Lung microvascular endothelial cell (primary cell): ENCODE results near the gene CDCA4. TPM values are rescaled to one million over a fixed set of nuclear protein-coding genes. Genes with fewer than 3 reads are reported as not detected.

Source experiments
- DNase-seq, 2 donors: peaks; one replicate each; pipeline versions ENCODE4 v3.0.0 to v3.0.0-alpha.2; 2010; ENCODE audit warnings: low read depth in 2 of 2
- total RNA-seq: library from RNA; depleted of rRNA; stranded (reverse); fragments of >200 nt; gene quantifications from 2 replicates; pipeline ENCODE4 v1.2.1, GENCODE V29; 2014

The CDCA4 gene
- total RNA-seq, 1 donor from 2014 or later = 16.3 TPM

DNA sequence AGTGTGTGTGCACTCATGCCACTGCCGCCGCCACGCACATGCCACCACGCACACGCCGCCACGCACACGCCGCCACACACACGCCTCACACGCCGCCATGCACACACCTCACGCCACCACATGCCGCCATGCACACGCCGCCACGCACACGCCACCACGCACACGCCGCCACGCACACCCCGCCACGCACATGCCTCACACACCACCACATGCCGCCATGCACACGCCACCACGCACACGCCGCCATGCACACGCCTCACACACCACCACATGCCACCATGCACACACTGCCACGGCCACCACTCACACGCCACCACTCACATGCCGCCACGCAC lies 29.0 kb downstream of the CDCA4 start:
- DNase-seq = no peak

DNA sequence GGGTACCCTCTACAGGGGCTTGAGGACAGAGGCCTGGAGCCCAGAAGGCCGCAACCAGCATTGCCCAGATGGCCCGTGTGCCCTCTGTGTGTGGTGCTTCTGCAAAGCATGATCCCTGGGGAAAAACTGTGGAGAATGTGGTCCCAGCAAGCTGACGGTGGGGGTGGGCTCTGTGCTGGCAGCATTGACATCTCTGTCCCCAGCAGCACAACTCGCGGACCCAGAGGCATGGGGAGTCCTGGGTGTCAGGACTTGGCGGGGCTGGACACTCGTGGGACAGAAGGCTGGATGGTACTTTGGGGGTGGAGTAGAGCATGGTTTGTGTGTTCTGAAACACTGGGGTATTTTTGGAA lies 31.0 kb downstream of the CDCA4 start:
- no peak for DNase-seq

DNA sequence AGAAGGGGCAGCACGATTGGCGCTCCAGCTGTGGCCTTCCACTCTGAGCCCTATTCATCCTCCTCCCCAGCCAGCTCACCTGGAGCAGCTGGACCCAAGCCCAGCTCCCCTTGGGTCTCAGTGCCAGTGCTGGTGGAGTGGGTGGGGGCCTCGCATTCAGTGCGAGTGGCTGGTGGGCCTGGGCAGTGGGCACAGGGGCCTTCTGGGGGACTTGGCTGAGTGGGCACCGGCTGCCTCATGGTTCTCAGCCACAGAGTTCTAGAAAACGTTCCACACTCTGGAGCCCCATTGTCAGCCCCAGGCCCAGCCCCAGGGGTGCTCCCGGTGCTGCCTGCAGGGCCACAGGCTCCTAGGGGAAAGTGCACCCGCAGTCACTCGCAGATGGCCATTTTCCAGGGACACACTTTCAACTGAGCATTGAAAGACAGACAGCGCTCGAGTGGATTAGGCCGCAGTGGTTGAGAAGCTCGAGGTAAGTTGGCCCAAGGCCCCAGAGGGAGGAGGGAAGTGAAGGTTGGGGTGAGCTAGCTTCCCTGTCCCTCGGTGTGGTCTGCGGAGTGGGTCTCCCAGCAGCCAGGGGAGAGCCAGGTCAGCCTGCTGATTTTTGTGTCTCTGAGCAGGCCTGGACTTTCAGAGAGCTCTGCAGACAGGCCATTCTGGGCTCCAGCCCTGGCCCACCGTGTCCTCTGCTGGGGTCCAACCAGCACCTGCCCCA lies 31.5 kb downstream of the CDCA4 start:
- DNase-seq = no peak

DNA sequence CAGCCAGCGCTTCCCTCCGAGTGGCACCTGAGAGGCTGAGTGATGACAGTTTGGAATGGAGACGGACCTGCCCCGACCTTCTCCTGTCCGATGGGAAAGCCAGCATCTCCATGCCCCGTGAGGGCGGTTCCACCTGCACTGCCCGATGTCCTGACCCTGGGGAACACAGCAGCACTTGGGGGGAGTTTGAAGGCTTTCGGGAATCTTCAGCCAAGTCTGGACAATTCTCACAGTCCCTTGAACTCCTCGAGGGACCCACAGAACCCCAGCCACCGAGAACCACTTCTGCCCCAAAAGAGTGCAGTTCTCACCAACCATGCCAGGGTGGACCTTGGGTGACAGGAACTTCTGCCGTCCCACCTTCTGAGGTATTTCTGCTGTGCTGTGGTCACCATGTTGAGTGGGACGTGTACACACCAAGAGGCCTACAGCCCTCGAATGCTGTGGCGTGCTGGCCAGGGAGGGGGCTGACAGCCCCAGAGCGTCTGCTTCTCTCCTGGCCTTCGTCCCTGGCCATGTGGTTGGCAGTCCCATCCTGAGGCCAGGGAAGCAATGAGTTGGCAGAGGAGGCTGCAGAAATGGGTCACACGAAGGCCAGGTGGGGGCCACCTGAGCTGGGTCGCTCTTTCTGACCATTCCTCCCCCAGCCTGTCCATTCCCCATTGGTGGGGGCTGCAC lies 34.3 kb downstream of the CDCA4 start:
- DNase-seq = no peak

DNA sequence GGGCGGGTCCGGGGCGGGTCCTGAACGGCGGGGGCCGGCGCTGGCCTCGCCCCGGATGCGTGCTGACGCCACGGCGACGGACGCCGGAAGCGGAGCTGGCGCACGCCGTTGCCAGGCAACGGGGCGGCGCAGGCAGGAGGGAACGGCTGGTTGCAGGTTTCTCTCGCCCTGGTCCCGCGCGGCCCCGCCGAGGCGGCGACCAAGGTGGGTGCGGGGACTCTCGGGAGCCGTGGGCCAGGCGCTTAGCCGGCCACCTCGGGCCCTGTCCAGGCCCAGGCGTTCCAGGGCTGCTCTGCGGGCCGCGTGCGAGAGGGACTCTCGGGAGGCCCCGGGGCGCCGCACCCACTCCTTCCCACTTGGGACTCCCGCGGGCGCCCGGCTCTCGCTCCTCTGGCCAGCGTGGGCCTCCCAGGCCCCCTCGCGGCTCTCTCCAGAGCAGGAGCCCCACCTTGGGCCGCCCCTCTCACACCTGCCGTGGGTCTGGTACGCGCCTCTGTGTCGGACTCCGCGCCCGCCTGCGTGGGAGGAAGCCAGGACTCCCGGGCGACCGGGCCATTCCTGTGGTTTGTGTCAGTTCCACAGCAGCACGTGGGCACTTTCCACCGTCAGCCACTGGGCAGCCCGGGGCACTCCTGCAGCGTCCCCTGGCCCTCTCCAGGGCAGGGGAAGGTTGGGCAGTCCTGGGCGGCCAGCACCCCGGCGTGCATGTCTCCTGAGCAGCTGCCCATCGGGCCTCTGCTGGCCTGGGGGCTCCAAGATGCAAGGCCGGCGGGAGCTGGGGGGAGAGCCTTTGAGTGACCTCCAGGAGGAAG lies 35.0 kb downstream of the CDCA4 start, which contains the start of gene CLBA1:
Gene CLBA1, plus strand, starts transcription at position 114 of the 812 bp plus-strand sequence. Its CDS starts 644 bp downstream, at position 758.
- DNase-seq = peak; percentile 91 to 95

DNA sequence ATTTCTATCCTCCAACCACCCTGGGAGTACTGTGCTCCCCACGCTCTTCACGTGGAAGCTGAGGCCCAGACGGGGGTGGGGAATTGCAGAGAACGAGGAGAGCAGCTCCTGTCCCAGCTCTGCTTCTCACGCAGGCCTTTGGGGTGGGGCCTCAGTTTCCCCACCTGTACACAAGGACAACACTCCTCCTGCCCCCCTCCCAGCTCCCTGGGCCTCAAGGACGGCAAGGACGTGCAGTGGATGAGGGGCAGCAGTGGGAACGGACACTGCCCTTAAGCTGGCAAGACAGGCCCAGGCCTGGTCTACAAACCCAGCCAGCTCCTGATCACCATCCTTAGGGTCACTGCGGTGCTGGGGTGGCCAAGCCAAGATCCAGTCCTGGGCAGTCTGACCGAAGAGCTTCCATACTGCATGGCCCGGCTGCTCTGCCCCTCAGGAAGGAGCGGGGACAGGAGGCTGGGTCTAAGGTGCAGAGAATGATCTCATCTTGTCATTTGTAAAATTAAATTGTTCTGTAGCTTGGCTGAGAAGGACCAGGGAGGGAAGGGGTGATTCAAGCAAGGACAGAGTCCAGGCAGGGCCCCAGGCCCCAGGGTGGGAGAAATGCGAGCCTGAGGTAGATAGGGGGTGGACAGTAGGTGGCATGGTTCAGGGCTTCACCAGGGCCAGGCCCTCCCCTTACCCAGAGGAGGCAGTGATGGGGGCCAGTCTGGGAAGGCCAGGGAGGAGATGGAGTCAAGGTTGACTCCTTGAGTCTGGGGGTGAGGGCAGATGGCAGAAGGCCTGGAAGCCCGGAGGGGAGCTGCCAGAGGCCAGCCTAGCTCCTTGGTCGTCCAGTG lies 36.6 kb downstream of the CDCA4 start:
- no peak for DNase-seq

DNA sequence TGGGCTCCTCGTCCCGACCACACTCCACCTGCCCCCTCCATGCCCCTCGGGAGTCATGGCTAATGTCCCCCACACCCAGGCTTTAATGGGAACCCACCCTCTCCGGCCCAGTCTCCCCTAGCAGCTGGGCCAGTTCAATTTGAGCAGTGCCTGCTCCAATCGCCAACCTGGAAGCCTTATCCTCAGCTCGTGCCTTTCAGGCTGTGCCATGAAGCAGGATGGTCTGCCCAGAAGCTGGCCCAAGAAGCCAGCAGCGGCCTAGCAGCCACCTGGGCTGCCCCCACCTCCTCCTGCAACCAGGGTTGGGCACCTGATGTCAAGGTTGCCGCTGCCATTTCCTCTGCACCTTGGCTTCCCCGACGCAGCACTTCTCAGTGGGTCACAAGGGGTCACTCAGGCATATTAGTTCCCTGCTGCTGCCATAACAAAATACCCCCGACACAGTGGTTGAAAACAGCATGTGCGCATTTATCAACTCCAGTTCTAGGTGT lies 37.6 kb downstream of the CDCA4 start:
- no peak for DNase-seq

DNA sequence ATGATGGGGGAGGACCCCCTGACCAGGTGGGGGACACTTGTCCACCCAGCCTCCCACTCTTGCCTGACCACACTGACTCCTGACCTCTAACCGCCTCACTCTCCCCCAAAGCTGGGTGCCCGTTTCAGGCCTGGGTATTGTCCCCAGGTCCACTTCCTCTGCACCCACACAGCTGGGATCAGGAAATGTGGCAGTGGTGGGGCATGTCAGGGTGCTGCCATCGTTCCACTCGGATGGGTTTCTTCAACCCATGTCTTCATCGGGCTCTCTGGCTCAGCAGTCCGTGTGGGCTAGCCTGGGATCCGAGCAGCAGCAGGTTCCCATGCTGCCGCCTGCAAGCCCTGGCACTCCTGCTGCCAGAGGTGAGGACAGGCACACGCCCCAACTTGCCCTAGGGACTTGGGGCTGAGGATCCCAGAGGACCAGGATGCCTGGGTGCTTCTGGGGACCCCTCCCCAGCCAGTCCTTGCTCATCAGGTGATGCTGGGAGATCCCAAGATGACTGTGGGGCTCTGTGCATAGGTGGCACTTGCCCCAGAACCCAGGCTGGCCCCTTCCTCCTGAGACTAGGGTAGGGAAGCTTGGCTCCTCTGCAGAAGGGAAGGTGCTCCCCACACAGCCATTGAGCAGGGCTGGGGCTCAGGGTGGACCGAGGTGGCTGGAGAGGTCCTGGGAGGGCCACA lies 38.2 kb downstream of the CDCA4 start:
- no peak for DNase-seq

DNA sequence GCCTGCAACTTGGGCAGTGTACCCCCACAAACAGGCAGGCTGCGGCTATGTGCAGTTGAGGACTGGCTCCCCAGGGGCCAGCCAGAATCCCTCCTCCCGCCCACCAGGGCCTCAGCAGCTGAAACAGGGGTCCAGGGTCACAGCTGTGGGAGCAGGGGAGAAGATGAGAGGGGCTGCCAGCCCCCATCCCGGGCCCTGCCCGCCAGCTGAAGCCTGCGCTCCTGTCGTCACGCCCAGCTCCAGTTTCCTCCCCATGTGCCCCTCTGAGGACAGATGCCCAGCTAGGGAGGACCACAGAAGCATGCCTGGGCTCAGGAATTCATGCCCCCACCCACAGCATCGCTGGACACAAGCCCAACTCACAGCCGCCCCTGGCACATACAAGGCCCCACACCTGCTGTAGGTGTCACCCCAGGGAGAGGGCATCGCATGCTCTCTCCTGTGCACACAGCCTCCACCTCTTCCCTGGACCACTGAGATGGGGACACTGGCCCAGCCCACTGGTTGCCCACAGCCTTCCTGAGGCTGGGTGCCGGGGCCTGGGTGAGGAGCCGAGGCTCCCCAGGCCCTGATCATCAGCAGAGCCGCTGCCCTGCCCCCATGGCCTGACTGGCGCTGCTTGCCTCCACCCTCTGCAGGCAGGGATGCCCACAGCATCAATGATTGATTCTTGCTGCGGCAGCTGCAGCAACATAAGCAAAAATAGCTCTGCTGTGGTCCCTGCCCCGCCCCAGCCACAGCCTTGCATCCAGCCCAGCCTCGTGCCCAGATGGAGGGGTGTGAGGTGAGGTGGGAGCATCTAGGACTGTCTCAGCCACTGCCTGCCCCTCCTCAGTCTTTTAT lies 39.0 kb downstream of the CDCA4 start:
- no peak for DNase-seq

DNA sequence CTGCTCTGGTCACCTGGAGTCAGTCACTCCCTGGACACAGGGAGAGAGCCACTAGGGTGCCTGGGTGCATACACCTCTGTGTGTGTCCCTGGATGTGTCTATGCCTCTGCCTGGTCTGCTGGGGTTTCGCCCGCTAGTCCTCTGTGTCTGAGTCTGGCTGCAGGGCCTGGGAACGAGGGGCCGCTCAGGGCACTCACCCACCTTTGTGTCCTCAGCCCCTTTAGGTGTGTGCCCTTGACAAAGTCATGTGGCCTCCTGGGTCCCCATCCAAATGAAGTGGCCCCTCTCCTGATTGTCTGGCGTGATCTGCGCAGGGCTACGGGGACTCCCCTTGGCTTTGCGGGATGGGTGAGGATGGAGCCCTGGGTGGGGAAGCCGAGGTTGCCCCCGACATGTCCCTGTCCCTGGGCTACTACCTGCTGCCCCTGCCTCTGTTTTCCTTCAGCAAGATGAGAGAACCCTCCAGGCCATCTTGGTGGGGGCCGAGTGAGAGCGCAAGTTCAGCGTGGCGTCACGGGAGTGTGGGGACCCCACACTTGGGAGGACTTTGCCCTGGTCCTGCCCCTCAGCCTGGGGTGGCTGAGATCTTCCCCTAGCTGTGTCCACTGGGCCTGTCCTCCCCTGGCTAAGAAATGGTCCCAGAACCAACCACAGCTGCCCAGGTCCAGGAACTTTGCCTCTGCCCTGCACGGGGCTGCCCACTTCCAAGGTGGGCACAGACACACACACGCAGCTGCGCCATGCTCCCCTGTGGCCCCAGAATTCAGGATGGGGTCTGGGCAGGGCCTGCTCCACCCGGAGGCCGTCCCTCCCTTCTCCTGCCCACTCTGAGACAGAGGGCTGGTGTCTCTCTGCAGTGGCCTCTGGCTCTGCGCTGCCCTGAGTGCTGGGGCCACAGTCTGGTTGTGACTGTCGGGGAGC lies 40.0 kb downstream of the CDCA4 start:
- no peak for DNase-seq

DNA sequence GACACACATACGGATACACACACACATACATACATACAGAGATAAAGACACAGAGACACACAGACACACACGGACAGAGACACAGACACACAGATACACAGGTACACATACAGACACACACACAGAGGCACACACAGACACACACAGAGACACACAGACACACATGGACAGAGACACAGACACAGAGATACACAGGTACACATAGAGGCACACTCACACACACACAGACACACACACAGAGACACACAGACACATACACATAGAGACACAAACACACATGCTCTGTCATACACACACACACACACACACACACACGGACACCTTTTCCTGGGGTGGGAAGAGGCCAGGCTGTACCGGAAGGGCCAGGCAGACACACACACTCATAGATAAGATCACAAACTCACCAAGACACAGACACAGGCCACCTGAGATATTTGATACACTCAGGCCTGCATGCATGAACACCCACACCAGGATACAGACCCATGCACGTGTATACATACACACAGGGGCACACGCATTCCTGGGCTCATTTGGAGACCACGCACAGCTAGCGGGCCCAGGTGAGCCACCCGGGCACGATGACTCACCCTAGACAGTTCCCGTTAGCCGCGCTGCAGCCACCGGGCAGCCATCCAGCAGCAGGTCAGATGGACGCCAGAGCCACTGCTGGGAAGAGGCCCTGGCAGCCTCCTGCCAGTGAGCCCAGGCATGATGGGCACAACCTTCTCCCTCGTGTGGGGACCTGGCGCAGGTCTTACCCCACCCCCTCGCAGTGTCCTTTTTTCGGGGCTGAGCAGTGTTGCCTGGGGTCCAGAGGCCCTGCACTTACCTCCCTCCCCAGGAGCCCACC lies 40.9 kb downstream of the CDCA4 start:
- peak; percentile 58 to 90 for DNase-seq

DNA sequence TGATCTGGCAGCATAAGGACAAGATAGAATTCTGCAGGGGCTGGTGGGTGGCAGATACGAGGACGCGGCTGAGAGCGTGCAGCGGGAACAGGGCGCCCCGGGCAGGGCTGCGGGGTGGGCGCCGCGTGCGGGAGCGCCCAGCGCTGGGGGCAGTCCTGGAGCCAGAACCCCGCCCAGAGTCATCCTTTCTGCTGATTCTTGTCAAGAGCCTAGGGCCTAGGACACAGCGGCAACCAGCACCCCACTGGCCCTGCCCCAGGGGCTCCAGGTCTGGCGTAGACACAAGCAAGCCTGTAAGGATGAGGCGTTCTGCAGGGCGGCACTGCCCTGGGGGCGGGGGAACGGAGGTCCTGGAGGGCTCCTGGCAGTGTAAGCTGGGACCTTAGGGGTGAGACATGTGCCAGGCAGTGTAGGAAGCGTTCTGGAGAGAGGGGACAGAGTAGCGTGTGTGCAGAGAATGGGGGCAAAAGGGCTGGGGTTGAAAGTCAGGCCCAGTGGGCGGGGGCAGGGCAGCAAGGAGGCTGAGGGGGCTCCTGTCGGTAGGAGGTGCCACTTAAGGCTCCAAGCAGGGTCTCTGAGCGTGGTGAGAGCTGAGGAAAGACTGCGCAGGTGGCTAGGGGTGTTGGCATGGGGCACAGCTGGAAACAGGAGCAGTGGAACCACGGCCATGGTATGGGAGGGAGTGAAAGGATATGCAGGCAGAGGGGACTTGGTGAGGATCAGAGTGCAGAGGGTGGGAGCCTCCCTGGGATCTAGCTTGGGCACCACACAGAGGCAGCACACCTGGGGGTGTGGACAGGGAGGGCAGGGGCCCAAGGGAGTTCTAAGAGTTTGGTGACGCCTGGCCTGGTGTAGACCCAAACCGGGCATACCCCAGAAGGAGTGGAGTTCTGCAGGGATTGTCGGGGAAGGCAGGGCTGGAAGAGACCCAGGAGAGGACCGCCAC lies 41.9 kb downstream of the CDCA4 start:
- no peak for DNase-seq

DNA sequence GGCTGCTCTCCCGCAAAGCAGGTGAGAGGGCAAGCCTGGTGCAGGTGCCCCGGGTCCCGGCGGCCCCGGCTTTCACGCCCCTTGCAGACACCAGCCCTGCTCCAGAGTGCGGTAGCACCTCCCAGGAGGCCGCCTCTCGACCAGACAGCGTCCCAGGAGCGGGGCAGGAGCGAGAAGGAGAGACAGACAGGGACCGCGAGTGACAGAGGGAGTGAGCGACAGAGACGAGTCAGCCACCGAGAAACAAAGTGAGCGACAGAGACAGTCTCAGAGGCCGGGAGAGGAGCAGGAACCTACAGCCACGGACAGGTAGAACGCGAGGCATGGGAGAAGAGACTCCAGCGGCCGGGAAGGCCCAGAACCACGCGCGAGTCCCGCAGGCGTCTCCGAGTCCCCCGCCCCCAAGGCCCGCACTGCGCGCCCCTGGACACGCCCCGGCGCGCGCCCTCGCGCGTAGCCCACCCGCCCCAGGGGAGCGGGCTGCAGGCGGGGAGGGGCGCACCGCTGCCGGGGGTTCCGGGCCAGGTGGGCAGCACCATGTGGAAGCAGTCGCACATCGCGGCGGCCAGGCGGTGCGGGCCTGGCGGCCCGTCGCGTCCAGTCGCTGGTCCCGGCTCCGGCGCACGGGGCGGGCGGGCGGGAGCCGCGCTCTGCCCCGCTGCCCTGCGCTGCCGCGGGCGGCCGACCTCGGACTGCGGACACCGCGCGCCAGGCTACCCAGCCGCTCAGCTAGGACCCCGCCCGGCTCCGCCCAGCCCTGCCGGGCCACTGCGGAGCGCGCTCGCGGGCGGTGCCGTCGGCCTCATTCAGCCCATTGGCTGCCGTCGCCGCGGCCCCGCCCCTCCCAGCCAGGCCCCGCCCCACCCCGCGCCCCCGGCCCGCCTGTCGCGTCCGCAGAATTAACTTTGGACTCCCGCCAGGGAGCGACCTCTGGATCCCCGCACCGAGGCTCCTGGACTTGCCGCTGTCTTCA lies 42.9 kb downstream of the CDCA4 start, which contains the start of gene AHNAK2:
Gene AHNAK2, minus strand, starts transcription at position 694 of the 973 bp plus-strand sequence. Its CDS starts 137 bp downstream, at position 557.
- DNase-seq = peak; percentile 79 to 81

DNA sequence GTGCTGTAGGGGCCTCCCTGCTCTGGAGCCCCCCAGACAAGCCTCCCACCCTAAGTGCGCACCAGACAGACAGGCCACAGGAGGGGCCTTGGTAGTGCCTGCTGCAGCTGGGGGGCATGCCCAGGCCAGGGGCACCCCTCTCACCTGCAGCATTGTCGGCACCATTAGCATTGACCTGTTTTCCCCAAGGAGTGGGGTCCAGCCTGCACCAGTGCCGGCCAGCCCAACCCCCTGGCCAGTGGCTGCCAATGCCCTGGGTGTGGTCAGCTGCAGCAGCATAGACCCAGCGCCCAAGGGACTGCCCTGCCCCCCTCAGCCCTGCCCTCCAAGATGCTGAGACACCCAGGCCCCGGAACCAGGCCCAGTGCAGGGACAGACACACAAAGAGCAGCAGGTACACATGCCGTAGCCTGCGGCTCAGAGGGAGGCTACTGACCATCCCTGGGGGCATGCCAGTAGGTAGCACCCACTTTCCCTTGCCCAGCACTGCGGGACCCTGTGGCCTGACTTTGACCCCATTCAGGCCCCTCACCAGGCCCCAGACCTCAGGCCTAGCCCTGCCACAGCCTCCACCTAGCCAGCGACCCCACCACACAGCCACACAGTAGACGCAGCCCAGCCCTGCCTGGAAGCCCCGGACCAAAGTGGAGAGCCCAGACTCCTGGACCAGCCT lies 43.7 kb downstream of the CDCA4 start:
- DNase-seq = no peak
